A549 (cell line): ENCODE results near the gene IRX5. TPM values are rescaled to one million over a fixed set of nuclear protein-coding genes. Genes with fewer than 3 reads are reported as not detected.

Source experiments
- ATAC-seq, 2 experiments: fragments of 200-7000 bp in 1 of 2; fragments of >200 bp in 1 of 2; cut with Nextera tagmentation in 1 of 2; cut with Tn5 transposase in 1 of 2; 3 replicates each; pipeline versions ENCODE4 v1.8.0 to v1.9.1; 2018 to 2020; ENCODE audit warnings: mild to moderate bottlenecking in 1 of 2, moderate library complexity in 1 of 2
- CTCF ChIA-PET: fragments of 300-600 bp; sonication (Branson Sonifier 250); formaldehyde crosslinking; extraction: SDS; loops from one replicate; lab custom pipeline; 2021; ENCODE audit warnings: antibody characterized with exemption, inconsistent platforms; lab: Yijun Ruan, JAX
- POLR2A ChIA-PET: fragments of 350-600 bp; formaldehyde crosslinking; extraction: SDS; loops from one replicate; lab custom pipeline; 2021; ENCODE audit warnings: antibody characterized with exemption, inconsistent platforms; lab: Yijun Ruan, JAX
- DNase-seq, 2 experiments: peaks; one replicate each; pipeline versions ENCODE4 v3.0.0 to v3.0.0-alpha.2; 2011 to 2016; ENCODE audit warnings: low read depth in 1 of 2, low spot score in 1 of 2
- FAIRE-seq: peaks from 2 replicates; lab custom pipeline; 2011; peaks lifted over from hg19 to GRCh38; lab: Jason Lieb, UNC
- H3K27ac ChIP-seq, 2 experiments: fragments of >200 bp; sonication (Bioruptor Twin); formaldehyde crosslinking; 3 replicates each; pipeline ENCODE4 v1.5.1; 2016 to 2017
- H3K4me1 ChIP-seq: fragments of >200 bp; sonication (Bioruptor Twin); formaldehyde crosslinking; 3 replicates; pipeline ENCODE4 v1.6.1; 2016
- H3K4me2 ChIP-seq: fragments of >200 bp; sonication (Bioruptor Twin); formaldehyde crosslinking; 3 replicates; pipeline ENCODE4 v1.6.1; 2016
- H3K4me3 ChIP-seq: fragments of >200 bp; sonication (Bioruptor Twin); formaldehyde crosslinking; 3 replicates; pipeline ENCODE4 v1.5.1; 2016
- H3K9me3 ChIP-seq: fragments of >200 bp; sonication (Bioruptor Twin); formaldehyde crosslinking; 3 replicates; pipeline ENCODE4 v1.6.1; 2016
- CBX2 ChIP-seq: fragments of 200-600 bp; sonication (generic); IDR thresholded peaks from 2 replicates; pipeline ENCODE4 v1.6.1; 2016; ENCODE audit warnings: low read depth, mild to moderate bottlenecking, borderline replicate concordance
- FOSL2 ChIP-seq, 2 experiments: fragments of 450-650 bp in 1 of 2; fragments of >200 bp in 1 of 2; sonication (Bioruptor Twin) in 1 of 2; formaldehyde crosslinking; IDR thresholded peaks; 2 replicates each; pipeline versions ENCODE4 v1.5.0 to v1.6.1; 2016 to 2020; ENCODE audit warnings: mild to moderate bottlenecking in 1 of 2, moderate library complexity in 1 of 2
- HES2 ChIP-seq: fragments of >200 bp; sonication (Bioruptor Twin); formaldehyde crosslinking; IDR thresholded peaks from 2 replicates; pipeline ENCODE4 v1.6.1; 2016
- HMGXB4 ChIP-seq: fragments of 250-450 bp; sonication (Bioruptor Pico); IDR thresholded peaks from 2 replicates; pipeline ENCODE4 v1.5.0; 2021; ENCODE audit warnings: mild to moderate bottlenecking, moderate library complexity, borderline replicate concordance
- JUN ChIP-seq, 2 experiments: fragments of >200 bp; sonication (Bioruptor Twin); formaldehyde crosslinking; IDR thresholded peaks; 2 replicates in 1 of 2; 3 replicates in 1 of 2; pipeline ENCODE4 v1.6.1; 2016 to 2017
- MAFK ChIP-seq: fragments of 450-650 bp; IDR thresholded peaks from 2 replicates; pipeline ENCODE4 v1.6.1; 2014; ENCODE audit not compliant: partially characterized antibody
- MAX ChIP-seq: IDR thresholded peaks from 2 replicates; pipeline ENCODE4 v1.6.1; 2012
- NR3C1 ChIP-seq: fragments of >200 bp; sonication (Bioruptor Twin); formaldehyde crosslinking; IDR thresholded peaks from 3 replicates; pipeline ENCODE4 v1.6.1; 2017
- PHF8 ChIP-seq: fragments of 200-600 bp; sonication (generic); IDR thresholded peaks from 2 replicates; pipeline ENCODE4 v1.6.1; 2016; ENCODE audit warnings: low read depth, mild to moderate bottlenecking, antibody characterized with exemption, moderate library complexity, borderline replicate concordance
- POLR2A ChIP-seq: IDR thresholded peaks from 2 replicates; pipeline ENCODE4 v1.6.1; 2012; ENCODE audit warnings: mild to moderate bottlenecking, low read length
- RFX5 ChIP-seq: fragments of 450-650 bp; IDR thresholded peaks from 2 replicates; pipeline ENCODE4 v1.7.1; 2014; ENCODE audit warnings: antibody characterized with exemption, mild to moderate bottlenecking, moderate library complexity
- TFCP2L1 ChIP-seq: fragments of 250-450 bp; sonication (Bioruptor Pico); IDR thresholded peaks from 2 replicates; pipeline ENCODE4 v1.5.0; 2021; ENCODE audit warnings: mild to moderate bottlenecking
- TP53 ChIP-seq: fragments of 250-450 bp; sonication (Bioruptor Pico); IDR thresholded peaks from 2 replicates; pipeline ENCODE4 v1.5.0; 2021; ENCODE audit warnings: mild to moderate bottlenecking, moderate library complexity
- WGBS: methylation state at CpG from one replicate; pipeline ENCODE4 v1.1.6; 2017; ENCODE audit errors: missing lambda C conversion rate; 5-methylcytosine and 5-hydroxymethylcytosine counted together
- polyA plus RNA-seq, 4 experiments: library from polyadenylated mRNA; depleted of rRNA in 3 of 4; stranded (reverse); fragments of >200 nt; fragmentation: RNase III in 1 of 4; extraction: RNeasy Plus Mini Kit Qiagen cat#74134 plus additional on column Dnase treatment in 1 of 4; gene quantifications; 2 replicates in 3 of 4; 3 replicates in 1 of 4; pipeline ENCODE4 v1.2.3, GENCODE V29; 2011 to 2017

The IRX5 gene
- polyA plus RNA-seq, 2 of the 4 experiments (the other 2 are of a cell fraction), result 0.67 to 0.88 TPM

GRCh38 chr16:54927125-54928015 is 3.3 kb upstream of the IRX5 start (continued):
- TF ChIP-seq HMGXB4 (no peak), FOSL2 (IDR thresholded peaks at IDR 0.05) (no peak), FOSL2 (CRISPR knock-in tag; IDR thresholded peaks at IDR 0.05) (no peak), RFX5 (no peak)

GRCh38 chr16:54928016-54928356 is 2.7 kb upstream of the IRX5 start:
- POLR2A ChIA-PET, result no interaction called here

GRCh38 chr16:54928411-54929089 is 2.1 kb upstream of the IRX5 start:
- Histone ChIP-seq H3K4me1 (peaks cover 26% of the 10 kb centered on the region), H3K9me3 (no peaks in the 10 kb centered on the region), H3K4me3 (peak overlapping the region; percentile 79), H3K27ac (peak overlapping the region; percentile 96 to 99), H3K4me2 (peak overlapping the region; percentile 81)
- DNase-seq, result peak; percentile 23 to 69
- WGBS, result 0% methylated on average over 20 of the region's 101 CpGs
- FAIRE-seq, result no peak
- CTCF ChIA-PET, result interaction anchor here (1.4 to 2.4 kb wide), 6 partner anchors 9 to 1153 kb away, joined by 3 to 8 read pairs (median 5); no protein-coding TSS in a partner anchor
- ATAC-seq, result peak; percentile 55 to 58; a peak in 5 of 6 replicates
- TF ChIP-seq MAFK, result no peak
- peak in 1 of 2 experiments; percentile 75; a peak in 3 of 5 replicates for TF ChIP-seq JUN (IDR thresholded peaks at IDR 0.05)
- no peak for TF ChIP-seq HES2
- TF ChIP-seq TP53 (CRISPR knock-in tag), result 0 out of 2 replicates have a peak, but pooled peaks have one; percentile 50
- TF ChIP-seq PHF8, result peak; percentile 68
- TF ChIP-seq MAX, result peak; percentile 30
- TF ChIP-seq POLR2A, result peak; percentile 15; the same call in 1 of the 2 replicates
- POLR2A ChIA-PET, result interaction anchor here (0.6 to 3.3 kb wide), 3 partner anchors 642 to 1152 kb away, joined by 5 to 14 read pairs (median 14); partner anchors contain the start of gene IRX3

More at GRCh38 chr16:54928016-54928356, 2.7 kb upstream of the IRX5 start:
- peak overlapping the region; percentile 81 for H3K4me2 ChIP-seq
- H3K9me3 ChIP-seq, result no peaks in the 10 kb centered on the region
- WGBS, result 2% methylated on average over 13 of the region's 13 CpGs
- CTCF ChIA-PET, result interaction anchor here (1.1 to 1.5 kb wide), 2 partner anchors 9 to 12 kb away, joined by 3 to 4 read pairs; no protein-coding TSS in a partner anchor
- H3K4me1 ChIP-seq, result peaks cover 26% of the 10 kb centered on the region
- H3K27ac ChIP-seq, result peak overlapping the region; percentile 96 to 99
- DNase-seq (peak in 1 of 2 experiments; percentile 27), FAIRE-seq (no peak), ATAC-seq (no peak)
- peak overlapping the region; percentile 79 for H3K4me3 ChIP-seq
- TF ChIP-seq CBX2 (no peak), NR3C1 (no peak), TFCP2L1 (CRISPR knock-in tag) (no peak)
